Heart left ventricle (tissue), 16 donors: ENCODE data around the gene SNX9. TPM values are rescaled to one million over a fixed set of nuclear protein-coding genes. Genes with fewer than 3 reads are reported as not detected.
A peak's percentile ranks its signal among the peaks of the same experiment; 100 is the strongest.

Experiments used
- ATAC-seq, 4 donors: fragments of 200-7000 bp; cut with Tn5 transposase; one replicate each; pipeline ENCODE4 v1.9.1; 2020 to 2022; ENCODE audit warnings: moderate library complexity in 4 of 4, mild to moderate bottlenecking in 3 of 4, moderate number of reproducible peaks in 1 of 4
- DNase-seq, 5 donors: peaks; one replicate each; pipeline ENCODE4 v3.0.0-alpha.2; 2020
- H3K27ac ChIP-seq, 12 donors: fragments of 200-600 bp; sonication (generic) in 4 of 12; one replicate each; pipeline versions ENCODE4 v1.5.0 to v1.8.0; 2016 to 2022; ENCODE audit warnings: mild to moderate bottlenecking in 2 of 12
- H3K27me3 ChIP-seq, 9 donors: fragments of 200-600 bp; sonication (generic) in 2 of 9; one replicate each; pipeline versions ENCODE4 v1.5.1 to v1.8.0; 2016 to 2022; ENCODE audit warnings: mild to moderate bottlenecking in 3 of 9
- H3K36me3 ChIP-seq, 9 donors: fragments of 200-600 bp; sonication (generic) in 2 of 9; one replicate each; pipeline versions ENCODE4 v1.5.0 to v1.8.0; 2018 to 2022; ENCODE audit warnings: mild to moderate bottlenecking in 2 of 9
- H3K4me1 ChIP-seq, 12 donors: fragments of 200-600 bp; sonication (generic) in 4 of 12; one replicate each; pipeline versions ENCODE4 v1.5.0 to v1.8.0; 2016 to 2022; ENCODE audit warnings: mild to moderate bottlenecking in 3 of 12
- H3K4me3 ChIP-seq, 12 donors: fragments of 200-600 bp; sonication (generic) in 4 of 12; one replicate each; pipeline versions ENCODE4 v1.5.0 to v1.8.0; 2017 to 2022; ENCODE audit warnings: mild to moderate bottlenecking in 9 of 12, moderate library complexity in 4 of 12
- H3K9me3 ChIP-seq, 12 donors: fragments of 200-600 bp; sonication (generic) in 4 of 12; one replicate each; pipeline versions ENCODE4 v1.5.0 to v1.8.0; 2016 to 2022; ENCODE audit warnings: mild to moderate bottlenecking in 1 of 12
- CTCF ChIP-seq, 12 donors: fragments of 200-600 bp; sonication (generic) in 4 of 12; IDR thresholded peaks; one replicate each; pipeline versions ENCODE4 v1.5.0 to v1.8.0; 2018 to 2022; ENCODE audit warnings: antibody characterized with exemption in 12 of 12, mild to moderate bottlenecking in 5 of 12
- POLR2A ChIP-seq, 2 donors: fragments of 450-650 bp; IDR thresholded peaks; one replicate each; pipeline ENCODE4 v1.6.1; 2017; ENCODE audit warnings: antibody characterized with exemption in 2 of 2, mild to moderate bottlenecking in 2 of 2, moderate library complexity in 2 of 2
- WGBS, 4 donors: extraction: QIAGEN DNeasy Blood & Tissue Kit in 2 of 4; methylation state at CpG; one replicate each; pipeline versions ENCODE4 v1.1.5 to v1.1.7; 2013 to 2018; 5-methylcytosine and 5-hydroxymethylcytosine counted together
- intact Hi-C, 10 donors: fragments of 100-400 bp; cut with DNase I; formaldehyde crosslinking; loops; one replicate each; pipeline versions ENCODE4 v1.11.1 to v1.14.2; 2022
- polyA plus RNA-seq, 2 donors: library from polyadenylated mRNA; stranded (reverse); fragments of 200-250 nt; gene quantifications; one replicate each; pipeline ENCODE4 v1.2.3, GENCODE V29; 2013
- total RNA-seq, 9 donors: library from RNA; depleted of rRNA in 2 of 9; stranded (reverse); fragments of >200 nt in 2 of 9; fragmentation: NEBNext Ultra II Directional in 3 of 9; extraction: Animal tissue kit (Norgen Biotek cat#: 25700) in 3 of 9; gene quantifications; one replicate each; pipeline versions ENCODE4 v1.1.0 to v1.2.4, GENCODE V29; 2016 to 2023
- donor health status: ischemic (EF 13 %, LVEDD 7.1; RV severe dilation, severe dysfunction).
- donor health status: healthy with polysubstance abuse.
- donor health status: DM: no; HTN: yes; CAD: no.
- donor health status: DM: no; HTN: no; CAD: no.
- donor health status: ischemic (EF 25% LVEDD 6.9; RV normal size, moderate dysfunction).
- donor health status: ischemic (EF 25% LVEDD 5.7; RV mildly dilated, moderate dysfunction).
- donor health status: healthy.
- donor health status: DM: yes; HTN: yes; CAD: no.
- donor health status: ischemic (EF 35%, LVEDD 5.7; RV mildly dilated, moderate dysfunction).
- donor health status: nonischemic (EF 11% LVEDD 7.7; RV severe dilation, severe dysfunction).
- donor health status: DM: yes; HTN: yes; CAD: no.
- donor health status: PGD.
- donor health status: ischemic (EF 29% LVEDD 5.4; RV normal size, mild dysfunction).
- donor health status: nonischemic (EF 23%, LVEDD 6.1; RV moderate dilation, normal function).

Gene SNX9
- total and polyA plus RNA-seq, 11 donors = 15.4 to 44.0 (median 30.7) TPM

GRCh38 chr6:157862706-157863105 lies 39.7 kb downstream of the SNX9 start:
- ATAC-seq = no peak
- H3K27me3 ChIP-seq = no peaks in the 10 kb centered on the region
- no peak for TF ChIP-seq POLR2A (IDR thresholded peaks at IDR 0.05)
- no peak for TF ChIP-seq CTCF (IDR thresholded peaks at IDR 0.05)
- 58 to 68% (median 62%) methylated on average over 1 of the region's 1 CpG for WGBS, 4 donors
- H3K27ac ChIP-seq = no peak overlapping the region
- H3K9me3 ChIP-seq = no peaks in the 10 kb centered on the region
- intact Hi-C loops = loop anchor here in 1 of 10 donors (5.0 kb wide), 1 partner anchor 35 kb away; no protein-coding TSS in a partner anchor
- H3K4me1 ChIP-seq = peaks cover 0 to 56% (median 44%) of the 10 kb centered on the region in 12 donors
- H3K4me3 ChIP-seq = no peak overlapping the region
- H3K36me3 ChIP-seq = peaks cover 0 to 2% (median 0%) of the 10 kb centered on the region in 9 donors
- no peak for DNase-seq

DNA sequence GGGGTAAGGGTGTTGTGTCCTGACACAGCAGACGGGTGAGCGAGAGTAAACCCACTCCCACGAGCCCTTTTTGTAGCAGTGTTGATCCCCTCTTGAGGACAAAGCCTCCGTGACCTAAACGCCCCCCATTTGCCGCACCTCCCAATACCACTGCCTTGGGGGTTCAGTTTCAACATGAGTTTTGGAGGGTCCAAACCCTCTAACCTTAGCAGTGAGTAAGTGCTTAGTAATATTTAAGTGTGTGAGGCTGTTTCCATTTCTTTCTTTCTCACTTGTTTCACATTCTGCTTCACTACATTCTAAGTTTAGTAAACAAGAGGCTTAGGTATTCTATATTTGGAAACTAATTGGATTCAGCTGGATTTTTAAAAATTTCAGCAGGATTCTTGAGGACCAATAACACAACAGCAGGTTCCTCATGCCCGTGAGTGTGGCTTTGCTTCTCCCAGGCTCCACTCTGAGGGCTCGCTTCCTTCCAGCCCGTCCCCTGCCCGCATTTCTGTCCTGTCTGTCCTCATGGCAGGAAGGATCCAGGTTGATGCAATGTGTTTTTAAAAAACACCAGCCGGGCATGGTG lies 41.2 kb downstream of the SNX9 start:
- DNase-seq (no peak), ATAC-seq (no peak)
- Histone ChIP-seq H3K27ac (no peak overlapping the region), H3K27me3 (no peaks in the 10 kb centered on the region), H3K9me3 (no peaks in the 10 kb centered on the region), H3K4me3 (no peak overlapping the region), H3K4me1 (peaks cover 0 to 70% (median 44%) of the 10 kb centered on the region in 12 donors), H3K36me3 (peaks cover 0 to 17% (median 7%) of the 10 kb centered on the region in 9 donors)
- intact Hi-C loops = loop anchor here in 1 of 10 donors (5.0 kb wide), 1 partner anchor 37 kb away; no protein-coding TSS in a partner anchor
- 96 to 98% (median 97%) methylated on average over 11 of the region's 11 CpGs for WGBS, 4 donors
- no peak for TF ChIP-seq CTCF (IDR thresholded peaks at IDR 0.05)
- TF ChIP-seq POLR2A (IDR thresholded peaks at IDR 0.05) = no peak

- WGBS, 4 donors = 81 to 90% (median 85%) methylated on average over 6 of the region's 6 CpGs
- Histone ChIP-seq H3K36me3 (peaks cover 0 to 26% (median 16%) of the 10 kb centered on the region in 9 donors), H3K4me1 (peaks cover 0 to 67% (median 42%) of the 10 kb centered on the region in 12 donors), H3K27me3 (no peaks in the 10 kb centered on the region), H3K9me3 (no peaks in the 10 kb centered on the region), H3K27ac (no peak overlapping the region), H3K4me3 (no peak overlapping the region)
- intact Hi-C loops = no loop called here
- no peak for ATAC-seq
- no peak for DNase-seq
- TF ChIP-seq POLR2A (IDR thresholded peaks at IDR 0.05) (no peak), CTCF (IDR thresholded peaks at IDR 0.05) (no peak)
Observed at GRCh38 chr6:157865249-157865648, 42.2 kb downstream of the SNX9 start.

- no peak overlapping the region for H3K4me3 ChIP-seq
- no peaks in the 10 kb centered on the region for H3K9me3 ChIP-seq
- peaks cover 0 to 36% (median 23%) of the 10 kb centered on the region in 9 donors for H3K36me3 ChIP-seq
- WGBS, 4 donors = 53 to 63% (median 59%) methylated on average over 5 of the region's 5 CpGs
- peaks cover 0 to 48% (median 25%) of the 10 kb centered on the region in 12 donors for H3K4me1 ChIP-seq
- peak in 1 of 4 donors; percentile 40 for ATAC-seq
- no peak overlapping the region for H3K27ac ChIP-seq
- intact Hi-C loops = no loop called here
- TF ChIP-seq POLR2A (IDR thresholded peaks at IDR 0.05) (no peak), CTCF (IDR thresholded peaks at IDR 0.05) (no peak)
- H3K27me3 ChIP-seq = no peaks in the 10 kb centered on the region
- no peak for DNase-seq
Observed at GRCh38 chr6:157867155-157867559, 44.1 kb downstream of the SNX9 start.
